Mononuclear cell (primary cell): ENCODE measurements around the gene VASH2. TPM values are rescaled to one million over a fixed set of nuclear protein-coding genes. Genes with fewer than 3 reads are reported as not detected.
"Not testable (repeated sequence)": the region's sequence is repeated elsewhere in the genome, so short reads cannot be mapped to it uniquely, and the experiment has no call there.

Source experiments
- H3K27me3 ChIP-seq: 2 replicates; pipeline ENCODE4 v1.6.0; 2011; ENCODE audit warnings: low read length, control low read depth; ENCODE audit not compliant: insufficient read depth
- H3K4me1 ChIP-seq: 2 replicates; pipeline ENCODE4 v1.5.1; 2011; ENCODE audit warnings: mild to moderate bottlenecking, low read length, control low read depth; ENCODE audit not compliant: insufficient read depth
- H3K4me3 ChIP-seq: 2 replicates; pipeline ENCODE4 v1.5.1; 2011; ENCODE audit warnings: mild to moderate bottlenecking, low read length, moderate library complexity
- H3K9me3 ChIP-seq: 2 replicates; pipeline ENCODE4 v1.5.1; 2011; ENCODE audit warnings: low read depth, mild to moderate bottlenecking, control low read depth, low read length
- total RNA-seq: library from RNA; depleted of rRNA; stranded (reverse); fragments of >200 nt; gene quantifications from one replicate; pipeline ENCODE4 v1.2.3, GENCODE V29; 2012

The VASH2 gene
- total RNA-seq, 1 donor, result 0.10 TPM

- H3K27me3 ChIP-seq, result no peaks in the 10 kb centered on the region
- no peaks in the 10 kb centered on the region for H3K4me1 ChIP-seq
- no peaks in the 10 kb centered on the region for H3K9me3 ChIP-seq
- H3K4me3 ChIP-seq, result no peak overlapping the region
Measured at GRCh38 chr1:212959266-212960220, 9.2 kb downstream of the VASH2 start.

DNA sequence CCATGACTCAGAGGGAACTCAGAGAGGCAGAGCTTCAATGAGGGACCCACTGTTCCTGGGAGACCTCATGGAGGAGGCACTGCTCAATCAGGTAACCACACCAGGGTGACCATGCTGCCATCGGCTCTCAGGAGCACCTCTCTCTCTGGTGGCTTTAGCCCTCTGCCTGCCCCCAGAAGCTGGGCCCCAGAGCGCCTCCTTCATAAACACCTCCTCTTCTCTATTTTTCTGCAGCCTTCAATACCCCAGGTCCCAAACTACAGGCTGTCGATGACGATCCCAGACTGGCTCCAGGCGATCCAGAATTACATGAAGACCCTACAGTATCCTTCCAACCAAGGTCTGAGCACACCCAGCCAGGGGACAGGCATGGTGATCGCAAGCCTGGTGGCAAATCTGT, 10.6 kb downstream of the VASH2 start:
- Histone ChIP-seq H3K9me3 (no peaks in the 10 kb centered on the region), H3K4me1 (no peaks in the 10 kb centered on the region), H3K27me3 (no peaks in the 10 kb centered on the region), H3K4me3 (no peak overlapping the region)

DNA sequence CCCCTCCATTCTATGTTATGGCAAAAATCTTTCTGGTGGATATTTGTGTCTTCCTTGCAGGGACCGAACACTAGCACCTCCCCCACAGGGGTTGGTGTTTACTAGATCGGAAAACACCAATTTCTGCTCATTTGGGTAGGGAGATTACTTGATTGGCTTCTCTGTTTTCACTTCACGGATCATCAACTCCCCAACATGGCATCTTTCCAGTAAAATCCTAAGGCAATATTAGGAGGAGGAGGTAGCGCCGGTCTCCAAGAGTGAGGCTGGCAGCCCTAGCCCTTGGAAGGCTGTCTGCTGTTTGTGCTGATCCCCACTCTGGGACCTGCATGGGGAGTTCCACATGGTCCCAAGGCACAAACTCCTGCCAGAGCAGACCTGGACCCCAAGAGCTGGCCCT, 12.2 kb downstream of the VASH2 start:
- no peaks in the 10 kb centered on the region for H3K9me3 ChIP-seq
- H3K4me1 ChIP-seq, result no peaks in the 10 kb centered on the region
- H3K27me3 ChIP-seq, result peaks cover 3% of the 10 kb centered on the region
- no peak overlapping the region for H3K4me3 ChIP-seq

- no peaks in the 10 kb centered on the region for H3K4me1 ChIP-seq
- H3K4me3 ChIP-seq, result no peak overlapping the region
- H3K9me3 ChIP-seq, result no peaks in the 10 kb centered on the region
- H3K27me3 ChIP-seq, result peaks cover 3% of the 10 kb centered on the region
Measured at GRCh38 chr1:212964102-212964501, 13.8 kb downstream of the VASH2 start.

DNA sequence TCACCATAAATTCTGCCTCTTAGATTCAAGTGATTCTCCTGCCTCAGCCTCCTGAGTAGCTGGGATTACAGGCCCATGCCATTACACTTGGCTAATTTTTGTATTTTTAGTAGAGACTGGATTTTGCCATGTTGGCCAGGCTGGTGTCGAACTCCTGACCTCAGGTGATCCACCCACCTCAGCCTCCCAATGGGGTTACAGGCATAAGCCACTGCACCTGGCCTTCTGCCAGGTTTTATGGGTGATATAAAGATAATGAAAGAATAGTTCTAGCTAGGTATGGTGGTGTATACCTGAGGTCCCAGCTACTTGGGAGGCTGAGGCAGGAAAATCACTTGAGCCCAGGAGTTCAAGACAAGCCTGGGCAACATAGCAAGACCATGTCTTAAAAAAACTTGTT, 14.7 kb downstream of the VASH2 start:
- not testable (repeated sequence) for H3K27me3 ChIP-seq, H3K4me3 ChIP-seq, H3K9me3 ChIP-seq

GRCh38 chr1:212966616-212967015, 16.3 kb downstream of the VASH2 start:
- Histone ChIP-seq H3K9me3 (no peaks in the 10 kb centered on the region), H3K4me1 (no peaks in the 10 kb centered on the region), H3K4me3 (no peak overlapping the region), H3K27me3 (peaks cover 3% of the 10 kb centered on the region)

More for the DNA sequence above, 14.7 kb downstream of the VASH2 start:
- H3K4me1 ChIP-seq, result not testable (repeated sequence)

DNA sequence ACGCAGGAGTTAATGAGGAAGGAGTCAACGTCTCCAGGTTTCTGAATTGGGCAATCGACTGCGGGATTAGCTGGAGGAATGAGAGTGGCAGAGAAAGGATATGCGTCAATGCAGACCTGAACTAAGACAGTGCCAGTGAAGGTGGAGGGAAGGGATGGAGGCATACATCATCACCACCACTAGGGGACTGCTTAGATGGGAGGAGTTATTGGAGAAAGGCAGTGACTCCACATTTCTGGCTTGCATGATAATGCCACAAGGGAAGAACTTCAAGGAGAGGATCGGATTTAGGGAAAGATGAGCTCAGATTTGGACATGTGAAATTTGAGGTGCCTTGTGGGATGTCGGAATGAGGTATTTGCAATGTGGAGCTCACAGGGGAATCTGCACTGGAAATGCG, 17.5 kb downstream of the VASH2 start:
- H3K27me3 ChIP-seq, result peaks cover 3% of the 10 kb centered on the region
- H3K4me1 ChIP-seq, result no peaks in the 10 kb centered on the region
- no peaks in the 10 kb centered on the region for H3K9me3 ChIP-seq
- no peak overlapping the region for H3K4me3 ChIP-seq

DNA sequence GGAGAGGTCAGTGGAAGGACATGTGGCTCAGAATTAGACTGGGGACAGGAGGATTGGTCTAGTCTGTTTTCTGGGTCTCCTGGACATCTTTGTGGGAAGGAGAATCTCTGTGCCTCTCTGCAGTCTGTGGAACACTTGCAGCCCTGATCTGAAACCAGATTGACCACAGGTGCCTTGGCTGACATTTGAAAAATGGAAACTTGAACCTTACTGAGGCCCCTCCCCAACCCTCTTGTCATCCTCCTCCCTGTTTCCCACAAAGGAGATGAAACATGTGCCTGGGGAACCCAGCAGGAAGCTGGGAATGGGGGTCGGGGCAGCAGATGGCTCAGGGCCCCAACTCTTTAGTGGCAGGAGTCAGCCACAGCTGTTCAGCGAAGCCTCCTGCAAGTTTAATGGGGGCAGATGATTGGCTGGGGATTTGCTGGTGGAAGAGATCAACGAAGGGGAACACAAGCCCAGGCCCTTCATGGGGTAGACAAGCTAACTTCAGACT, 18.1 kb downstream of the VASH2 start:
- peaks cover 3% of the 10 kb centered on the region for H3K27me3 ChIP-seq
- H3K9me3 ChIP-seq, result no peaks in the 10 kb centered on the region
- no peaks in the 10 kb centered on the region for H3K4me1 ChIP-seq
- no peak overlapping the region for H3K4me3 ChIP-seq

GRCh38 chr1:212970085-212970484, 19.7 kb downstream of the VASH2 start:
- H3K27me3 ChIP-seq, result peaks cover 3% of the 10 kb centered on the region
- H3K4me1 ChIP-seq, result no peaks in the 10 kb centered on the region
- H3K4me3 ChIP-seq, result no peak overlapping the region
- H3K9me3 ChIP-seq, result no peaks in the 10 kb centered on the region

DNA sequence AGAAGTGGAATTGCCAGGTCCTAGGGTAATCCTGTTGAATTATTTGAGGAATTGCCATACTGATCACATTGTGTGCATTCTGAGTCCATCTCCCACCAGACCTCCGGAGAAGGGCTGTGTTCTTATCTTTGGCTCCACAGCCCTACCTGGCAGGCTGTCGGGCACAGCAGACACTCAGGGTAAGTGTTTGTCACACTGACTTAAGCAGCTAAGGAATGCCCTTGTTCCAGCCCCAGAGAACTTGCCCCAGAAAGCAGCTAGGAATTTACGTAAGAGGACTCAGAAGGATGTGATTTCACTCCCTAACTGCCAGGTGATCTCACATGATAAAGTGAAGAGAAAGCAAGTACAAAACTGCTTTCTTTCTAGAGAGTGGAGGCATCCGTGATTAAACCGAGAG, 21.0 kb downstream of the VASH2 start:
- no peaks in the 10 kb centered on the region for H3K27me3 ChIP-seq
- H3K9me3 ChIP-seq, result no peaks in the 10 kb centered on the region
- no peak overlapping the region for H3K4me3 ChIP-seq
- no peaks in the 10 kb centered on the region for H3K4me1 ChIP-seq

DNA sequence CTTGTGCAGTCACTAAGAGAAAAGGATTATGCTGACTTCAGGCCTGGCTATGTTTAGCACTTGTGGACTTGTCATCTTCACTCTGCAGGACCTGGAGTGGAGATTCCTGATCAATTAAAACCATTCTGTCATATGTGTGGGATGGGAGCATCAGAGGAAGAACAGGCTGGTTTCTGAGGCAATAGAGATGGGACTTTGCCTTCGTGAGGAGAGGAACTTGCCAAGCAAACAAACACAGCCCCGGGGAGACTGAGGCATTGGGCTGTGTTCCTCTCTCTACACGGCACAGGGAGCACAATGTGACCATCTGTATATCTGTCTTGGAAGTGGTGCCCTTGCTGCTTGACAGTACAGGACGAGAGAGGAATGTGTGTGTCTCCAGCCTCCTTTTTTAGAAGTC, 23.1 kb downstream of the VASH2 start:
- Histone ChIP-seq H3K9me3 (no peaks in the 10 kb centered on the region), H3K4me1 (no peaks in the 10 kb centered on the region), H3K27me3 (no peaks in the 10 kb centered on the region), H3K4me3 (no peak overlapping the region)

DNA sequence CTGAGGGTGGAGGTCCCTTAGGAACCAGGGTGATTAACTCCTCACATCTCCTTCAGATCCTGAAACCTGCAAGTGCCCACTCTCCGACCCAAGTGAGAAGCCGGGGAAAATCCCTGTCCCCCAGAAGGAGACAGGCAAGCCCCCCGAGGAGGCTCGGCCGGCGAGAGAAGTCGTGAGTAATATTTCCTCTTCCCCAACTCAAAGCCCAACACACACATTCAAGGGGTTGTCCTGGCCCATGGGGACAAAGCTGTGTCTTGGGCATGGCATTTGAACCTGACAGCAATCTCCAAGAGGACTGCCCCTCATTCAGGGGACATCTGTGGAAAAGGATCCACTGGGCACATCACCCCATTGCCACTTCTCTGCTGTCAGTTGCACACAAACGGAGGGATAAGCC, 23.6 kb downstream of the VASH2 start:
- Histone ChIP-seq H3K4me1 (no peaks in the 10 kb centered on the region), H3K4me3 (no peak overlapping the region), H3K9me3 (no peaks in the 10 kb centered on the region), H3K27me3 (no peaks in the 10 kb centered on the region)

DNA sequence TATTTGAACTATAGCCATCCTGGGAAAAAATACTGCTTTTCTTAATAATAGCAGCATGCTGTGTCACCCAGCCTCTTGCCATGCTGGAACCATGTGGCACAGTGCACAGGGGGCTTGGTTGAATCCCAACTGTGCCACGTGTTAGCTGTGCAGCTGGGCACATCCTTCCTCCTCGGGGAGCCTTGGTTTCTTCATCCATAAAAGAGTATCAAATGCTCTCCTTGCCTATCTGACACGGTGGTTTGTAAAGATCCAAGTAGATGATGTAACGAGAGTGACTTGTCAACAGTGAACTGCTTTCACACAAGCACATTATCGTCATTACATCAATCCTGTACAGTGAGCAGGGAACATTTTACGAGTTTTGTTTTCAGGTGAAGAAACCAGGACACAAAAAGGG, 24.4 kb downstream of the VASH2 start:
- Histone ChIP-seq H3K27me3 (no peaks in the 10 kb centered on the region), H3K4me1 (no peaks in the 10 kb centered on the region), H3K9me3 (no peaks in the 10 kb centered on the region), H3K4me3 (no peak overlapping the region)

DNA sequence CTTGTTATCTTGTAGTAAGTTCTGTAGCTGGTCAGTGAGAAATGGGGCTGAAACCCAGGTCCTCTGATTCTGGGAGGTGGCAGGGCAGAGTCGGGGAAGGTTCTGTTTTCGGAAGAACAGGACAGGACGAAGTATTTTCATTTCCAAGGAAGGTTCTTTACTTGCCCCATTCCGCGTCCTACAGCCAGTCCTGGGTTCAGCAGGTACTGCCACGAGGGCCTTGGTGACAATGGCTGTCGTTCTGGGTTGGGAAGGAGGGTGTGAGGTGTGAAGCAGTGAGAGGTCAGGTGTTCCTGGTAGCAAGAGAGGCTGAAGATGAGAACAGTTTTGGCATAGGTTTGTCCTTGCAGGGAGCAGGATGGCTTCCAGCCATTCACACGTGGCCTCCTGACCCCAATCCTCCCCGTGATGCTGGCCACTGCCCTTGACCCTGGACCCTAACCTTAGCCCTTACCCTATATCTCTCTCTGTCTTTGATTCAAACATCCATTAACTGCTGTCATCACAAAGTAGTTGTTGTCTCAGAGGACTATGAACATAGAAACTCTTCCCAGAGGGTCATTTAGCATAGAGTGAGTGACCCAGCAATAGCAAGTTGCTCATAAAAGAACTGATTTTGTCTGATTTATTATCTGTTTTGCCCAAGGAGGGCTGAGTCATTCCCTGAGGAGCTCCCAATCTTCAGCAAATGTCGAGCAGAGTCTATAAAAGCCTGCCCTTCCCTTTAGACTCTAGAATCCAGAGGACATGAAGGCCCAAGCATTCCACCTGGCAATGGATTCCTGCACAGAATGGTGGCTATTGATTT, 25.0 kb downstream of the VASH2 start:
- Histone ChIP-seq H3K4me1 (no peaks in the 10 kb centered on the region), H3K4me3 (no peak overlapping the region), H3K9me3 (no peaks in the 10 kb centered on the region), H3K27me3 (no peaks in the 10 kb centered on the region)

- H3K9me3 ChIP-seq, result no peaks in the 10 kb centered on the region
- H3K27me3 ChIP-seq, result no peaks in the 10 kb centered on the region
- no peak overlapping the region for H3K4me3 ChIP-seq
- no peaks in the 10 kb centered on the region for H3K4me1 ChIP-seq
Measured at GRCh38 chr1:212976586-212976985, 26.2 kb downstream of the VASH2 start.
